Panc1 (cell line): ENCODE measurements around the gene GTF2F1.

Source experiments
- POLR2AphosphoS5 ChIP-seq: IDR thresholded peaks from 2 replicates; pipeline ENCODE4 v1.6.1; 2012; ENCODE audit warnings: mild to moderate bottlenecking, low read depth, low read length, moderate library complexity
- TF ChIP-seq, protein P1 (sequence below): fragments of 450-650 bp; IDR thresholded peaks from 2 replicates; pipeline ENCODE4 v1.5.1; 2017; ENCODE audit warnings: mild to moderate bottlenecking

DNA sequence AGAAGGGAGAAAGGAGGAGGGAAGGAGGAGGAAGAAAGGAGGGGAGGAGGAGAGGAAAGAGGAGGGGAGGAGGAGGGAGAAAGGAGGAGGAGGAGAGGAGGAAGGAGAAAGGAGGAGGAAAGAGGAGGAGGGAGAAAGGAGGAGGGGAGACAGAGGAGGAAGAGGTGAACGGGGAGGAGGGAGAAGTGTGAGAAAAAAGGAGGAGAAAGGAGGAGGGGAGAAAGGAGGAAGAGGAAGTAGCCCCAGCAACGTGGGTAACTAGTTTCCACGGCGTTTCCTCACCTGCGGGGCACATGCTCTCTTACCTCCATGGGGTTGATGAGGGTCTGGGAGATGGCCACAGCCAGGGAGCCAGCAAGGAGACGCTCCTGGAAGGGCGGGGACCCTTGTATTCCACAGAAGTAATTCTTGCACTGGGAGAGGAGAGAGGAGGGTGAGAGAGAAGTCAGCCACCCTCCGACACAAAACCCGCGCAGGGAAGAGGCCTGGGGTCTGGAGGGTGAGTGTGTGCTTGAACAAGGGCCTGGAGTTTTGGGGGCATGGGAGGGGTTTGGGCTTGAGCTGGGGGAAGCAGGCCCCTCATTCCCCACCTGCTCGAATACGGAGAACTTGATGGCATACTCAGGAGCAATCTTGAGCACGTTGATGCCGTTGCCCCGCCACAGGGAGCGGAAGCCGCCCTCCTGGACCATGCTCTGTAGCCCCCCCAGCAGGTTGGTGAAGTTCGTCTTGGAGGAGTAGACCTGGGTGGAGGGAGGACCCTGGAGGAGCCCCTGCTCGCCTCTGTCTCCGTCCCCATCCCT, 36.7 kb upstream of the GTF2F1 start:
- no peak for TF ChIP-seq POLR2AphosphoS5
- TF ChIP-seq, protein P1, sequence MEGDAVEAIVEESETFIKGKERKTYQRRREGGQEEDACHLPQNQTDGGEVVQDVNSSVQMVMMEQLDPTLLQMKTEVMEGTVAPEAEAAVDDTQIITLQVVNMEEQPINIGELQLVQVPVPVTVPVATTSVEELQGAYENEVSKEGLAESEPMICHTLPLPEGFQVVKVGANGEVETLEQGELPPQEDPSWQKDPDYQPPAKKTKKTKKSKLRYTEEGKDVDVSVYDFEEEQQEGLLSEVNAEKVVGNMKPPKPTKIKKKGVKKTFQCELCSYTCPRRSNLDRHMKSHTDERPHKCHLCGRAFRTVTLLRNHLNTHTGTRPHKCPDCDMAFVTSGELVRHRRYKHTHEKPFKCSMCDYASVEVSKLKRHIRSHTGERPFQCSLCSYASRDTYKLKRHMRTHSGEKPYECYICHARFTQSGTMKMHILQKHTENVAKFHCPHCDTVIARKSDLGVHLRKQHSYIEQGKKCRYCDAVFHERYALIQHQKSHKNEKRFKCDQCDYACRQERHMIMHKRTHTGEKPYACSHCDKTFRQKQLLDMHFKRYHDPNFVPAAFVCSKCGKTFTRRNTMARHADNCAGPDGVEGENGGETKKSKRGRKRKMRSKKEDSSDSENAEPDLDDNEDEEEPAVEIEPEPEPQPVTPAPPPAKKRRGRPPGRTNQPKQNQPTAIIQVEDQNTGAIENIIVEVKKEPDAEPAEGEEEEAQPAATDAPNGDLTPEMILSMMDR = no peak
